Right lobe of liver (tissue), 6 donors: ENCODE data around the gene TMBIM6. TPM values are rescaled to one million over a fixed set of nuclear protein-coding genes. Genes with fewer than 3 reads are reported as not detected.
"Not testable (repeated sequence)": the region's sequence is repeated elsewhere in the genome, so short reads cannot be mapped to it uniquely, and the experiment has no call there.

Experiments
- ATAC-seq, 4 donors: fragments of 200-7000 bp; cut with Tn5 transposase; one replicate each; pipeline ENCODE4 v1.9.1; 2020; ENCODE audit warnings: mild to moderate bottlenecking in 4 of 4, moderate library complexity in 4 of 4
- DNase-seq, 3 donors: peaks; one replicate each; pipeline ENCODE4 v3.0.0-alpha.2; 2020
- H3K27ac ChIP-seq, 3 donors: fragments of 200-600 bp; one replicate each; pipeline ENCODE4 v1.8.0; 2022
- H3K27me3 ChIP-seq, 2 donors: fragments of 200-600 bp; one replicate each; pipeline ENCODE4 v1.8.0; 2022
- H3K36me3 ChIP-seq, 4 donors: fragments of 200-600 bp; sonication (generic) in 1 of 4; one replicate each; pipeline versions ENCODE4 v1.5.1 to v1.8.0; 2017 to 2022; ENCODE audit warnings: control low read depth in 1 of 4
- H3K4me1 ChIP-seq, 4 donors: fragments of 200-600 bp; sonication (generic) in 1 of 4; one replicate each; pipeline versions ENCODE4 v1.5.1 to v1.8.0; 2017 to 2022; ENCODE audit warnings: control low read depth in 1 of 4
- H3K4me3 ChIP-seq, 3 donors: fragments of 200-600 bp; one replicate each; pipeline ENCODE4 v1.8.0; 2022
- H3K9me3 ChIP-seq, 4 donors: fragments of 200-600 bp; sonication (generic) in 1 of 4; one replicate each; pipeline versions ENCODE4 v1.5.1 to v1.8.0; 2017 to 2022; ENCODE audit warnings: control low read depth in 1 of 4
- CTCF ChIP-seq, 4 donors: fragments of 200-600 bp in 3 of 4; fragments of 450-650 bp in 1 of 4; IDR thresholded peaks; one replicate each; pipeline versions ENCODE4 v1.5.1 to v1.8.0; 2016 to 2022; ENCODE audit warnings: antibody characterized with exemption in 4 of 4, mild to moderate bottlenecking in 2 of 4
- POLR2A ChIP-seq: fragments of 450-650 bp; IDR thresholded peaks from one replicate; pipeline ENCODE4 v1.6.1; 2017; ENCODE audit warnings: antibody characterized with exemption, mild to moderate bottlenecking
- WGBS: methylation state at CpG from one replicate; pipeline ENCODE4 v1.1.6; 2018; ENCODE audit warnings: low coverage, low lambda C conversion rate; ENCODE audit not compliant: insufficient coverage; ENCODE audit errors: missing lambda C conversion rate; 5-methylcytosine and 5-hydroxymethylcytosine counted together
- intact Hi-C, 2 donors: fragments of 100-400 bp; cut with DNase I; formaldehyde crosslinking; loops; one replicate each; pipeline versions ENCODE4 v1.11.2 to v1.14.1; 2022
- total RNA-seq, 6 experiments: library from RNA; depleted of rRNA in 2 of 6; stranded (reverse); fragments of >200 nt in 2 of 6; fragmentation: NEBNext Ultra II Directional in 3 of 6; extraction: Animal tissue kit (Norgen Biotek cat#: 25700) in 3 of 6; gene quantifications; one replicate each; pipeline versions ENCODE4 v1.1.0 to v1.2.4, GENCODE V29; 2016 to 2023
- donor health status: DM: no; HTN: yes; CAD: no.
- donor health status: DM: no; HTN: no; CAD: no.
- donor health status: DM: no; HTN: no; CAD: no.
- donor health status: DM: no; HTN: yes; CAD: no.
- donor health status: DM: no; HTN: yes; CAD: no.

The TMBIM6 gene
- total RNA-seq, 6 experiments from 2014 or later = 538 to 1,268 (median 937) TPM

GRCh38 chr12:49728446-49728845, 12.9 kb upstream of the TMBIM6 start:
- WGBS = 82% methylated on average over 3 of the region's 3 CpGs
- intact Hi-C loops = no loop called here
- no peaks in the 10 kb centered on the region for H3K9me3 ChIP-seq
- H3K4me1 ChIP-seq = no peaks in the 10 kb centered on the region
- no peaks in the 10 kb centered on the region for H3K27me3 ChIP-seq
- H3K36me3 ChIP-seq = no peaks in the 10 kb centered on the region
- no peak for DNase-seq
- TF ChIP-seq POLR2A (no peak), CTCF (IDR thresholded peaks at IDR 0.05) (no peak)
- H3K4me3 ChIP-seq = no peak overlapping the region
- no peak for ATAC-seq
- H3K27ac ChIP-seq = no peak overlapping the region

GRCh38 chr12:49730050-49730449, 11.3 kb upstream of the TMBIM6 start:
- 76% methylated on average over 1 of the region's 1 CpG for WGBS
- no peaks in the 10 kb centered on the region for H3K36me3 ChIP-seq
- DNase-seq (no peak), ATAC-seq (no peak)
- intact Hi-C loops = no loop called here
- H3K9me3 ChIP-seq = no peaks in the 10 kb centered on the region
- no peak overlapping the region for H3K4me3 ChIP-seq
- TF ChIP-seq POLR2A = no peak
- no peak for TF ChIP-seq CTCF (IDR thresholded peaks at IDR 0.05)
- H3K27ac ChIP-seq = no peak overlapping the region
- H3K4me1 ChIP-seq = no peaks in the 10 kb centered on the region
- no peaks in the 10 kb centered on the region for H3K27me3 ChIP-seq

- H3K27ac ChIP-seq = no peak overlapping the region
- H3K36me3 ChIP-seq = no peaks in the 10 kb centered on the region
- 75% methylated on average over 3 of the region's 3 CpGs for WGBS
- TF ChIP-seq POLR2A = no peak
- no peak for TF ChIP-seq CTCF (IDR thresholded peaks at IDR 0.05)
- H3K4me1 ChIP-seq = no peaks in the 10 kb centered on the region
- peak in 3 of 4 donors; percentile 29 to 59 (median 38) for ATAC-seq
- no peak for DNase-seq
- no peaks in the 10 kb centered on the region for H3K9me3 ChIP-seq
- no peak overlapping the region for H3K4me3 ChIP-seq
- no peaks in the 10 kb centered on the region for H3K27me3 ChIP-seq
- intact Hi-C loops = no loop called here
These were observed 10.7 kb upstream of the TMBIM6 start for GRCh38 chr12:49730568-49731101.

GRCh38 chr12:49733219-49734017, 7.9 kb upstream of the TMBIM6 start:
- Histone ChIP-seq H3K4me1 (peaks cover 0 to 5% (median 0%) of the 10 kb centered on the region in 4 donors), H3K9me3 (no peaks in the 10 kb centered on the region), H3K27ac (no peak overlapping the region), H3K27me3 (no peaks in the 10 kb centered on the region), H3K4me3 (no peak overlapping the region), H3K36me3 (no peaks in the 10 kb centered on the region)
- WGBS = 85% methylated on average over 10 of the region's 10 CpGs
- ATAC-seq (no peak), DNase-seq (no peak)
- TF ChIP-seq POLR2A (no peak), CTCF (IDR thresholded peaks at IDR 0.05) (no peak)
- intact Hi-C loops = no loop called here

- H3K27ac ChIP-seq, intact Hi-C loops, H3K9me3 ChIP-seq, H3K4me1 ChIP-seq, ATAC-seq, DNase-seq, H3K36me3 ChIP-seq, H3K27me3 ChIP-seq, H3K4me3 ChIP-seq: not testable (repeated sequence)
- 88% methylated on average over 7 of the region's 7 CpGs for whole genome bisulfite sequencing
These were observed 6.5 kb upstream of the TMBIM6 start for GRCh38 chr12:49734900-49735299.

- ATAC-seq, intact Hi-C loops: not testable (repeated sequence)
- 86% methylated on average over 4 of the region's 5 CpGs for WGBS
These were observed 2.6 kb upstream of the TMBIM6 start for GRCh38 chr12:49738721-49739120.

GRCh38 chr12:49740277-49740676, 1.1 kb upstream of the TMBIM6 start:
- not testable (repeated sequence) for H3K27ac ChIP-seq, DNase-seq
- WGBS = 72% methylated on average over 11 of the region's 12 CpGs

More at GRCh38 chr12:49738721-49739120, 2.6 kb upstream of the TMBIM6 start:
- not testable (repeated sequence) for H3K4me1 ChIP-seq, DNase-seq, H3K4me3 ChIP-seq, H3K9me3 ChIP-seq, H3K36me3 ChIP-seq, H3K27ac ChIP-seq, H3K27me3 ChIP-seq

More at GRCh38 chr12:49740277-49740676, 1.1 kb upstream of the TMBIM6 start:
- ATAC-seq, intact Hi-C loops, H3K27me3 ChIP-seq, H3K4me3 ChIP-seq, H3K9me3 ChIP-seq, H3K36me3 ChIP-seq: not testable (repeated sequence)
- peaks cover 0 to 24% (median 11%) of the 10 kb centered on the region in 4 donors for H3K4me1 ChIP-seq
